Measurements from ENCODE around the gene ZCWPW2.

Gene ZCWPW2, protein sequence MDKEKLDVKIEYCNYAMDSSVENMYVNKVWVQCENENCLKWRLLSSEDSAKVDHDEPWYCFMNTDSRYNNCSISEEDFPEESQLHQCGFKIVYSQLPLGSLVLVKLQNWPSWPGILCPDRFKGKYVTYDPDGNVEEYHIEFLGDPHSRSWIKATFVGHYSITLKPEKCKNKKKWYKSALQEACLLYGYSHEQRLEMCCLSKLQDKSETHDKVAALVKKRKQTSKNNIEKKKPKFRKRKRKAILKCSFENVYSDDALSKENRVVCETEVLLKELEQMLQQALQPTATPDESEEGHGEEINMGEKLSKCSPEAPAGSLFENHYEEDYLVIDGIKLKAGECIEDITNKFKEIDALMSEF

DNA sequence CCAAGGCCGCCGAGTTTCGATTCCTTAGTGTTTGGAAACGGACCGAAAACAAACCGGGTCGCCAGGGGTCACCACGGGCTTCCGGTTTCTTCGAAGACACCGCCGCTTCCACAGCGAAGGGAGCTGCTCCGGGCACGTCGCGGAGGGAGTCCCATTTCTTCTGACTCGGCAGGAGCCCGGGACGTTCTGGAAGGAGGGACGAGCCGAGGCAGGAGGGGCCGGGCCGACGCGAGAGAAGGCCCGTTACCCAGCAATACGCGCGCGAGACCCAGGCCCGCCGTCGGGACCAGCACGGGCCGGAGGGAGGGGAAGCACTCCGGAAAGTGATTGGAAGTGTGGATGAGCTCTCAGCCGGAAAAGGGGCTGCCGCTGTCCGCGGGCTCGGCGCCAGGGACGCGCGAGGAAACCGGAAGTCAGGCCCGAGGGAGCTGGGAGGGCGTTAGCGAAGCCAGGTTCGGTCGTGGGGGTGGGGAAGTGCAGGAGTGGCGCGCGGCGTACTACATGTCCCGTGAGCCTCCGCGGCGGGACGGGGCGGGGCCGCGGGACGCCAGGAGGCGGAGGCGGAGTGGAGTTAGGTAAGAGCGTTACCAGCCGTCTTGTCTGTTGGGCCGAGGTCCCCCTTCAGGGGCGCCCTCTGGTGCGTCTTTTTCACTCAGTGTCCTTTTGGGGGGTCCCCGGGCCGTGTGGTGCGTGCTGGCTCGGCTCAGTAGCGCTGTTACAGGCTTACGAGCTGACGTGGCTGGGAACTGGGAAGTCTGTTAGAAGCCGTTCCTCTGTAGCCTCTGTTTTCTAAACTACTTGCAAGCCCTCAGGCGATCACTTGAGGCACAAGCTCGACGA lies at the start of gene ZCWPW2, which contains the start of gene AZI2:
Gene ZCWPW2 (plus strand): TSS at position 93 of the 840 bp plus-strand sequence. CDS start 64,348 bp downstream, outside the sequence.
Gene AZI2 (minus strand): TSS at position 196 of the 840 bp plus-strand sequence. CDS start 8,207 bp downstream, outside the sequence.
- peak; percentile 88 to 89 for DNase-seq (ENCODE audit: low read depth in 2 of 2)

DNA sequence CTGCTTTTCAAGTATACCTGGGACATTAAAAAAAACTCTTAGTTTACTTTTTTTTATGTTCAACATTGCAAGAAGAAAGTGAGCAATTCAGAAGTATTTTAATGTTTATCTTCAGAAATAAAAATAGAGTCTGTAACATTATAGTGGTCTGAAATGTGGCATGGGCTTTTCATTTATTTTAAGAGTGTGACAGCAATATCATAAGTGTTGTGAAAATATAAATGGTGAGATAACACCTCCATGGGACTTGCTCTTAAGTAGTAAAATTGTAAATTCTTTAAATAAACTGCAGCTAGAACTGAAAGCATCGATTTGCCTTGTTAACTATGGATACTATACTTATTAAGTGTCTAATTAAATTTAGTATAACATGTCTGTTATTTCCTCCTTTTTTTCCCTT lies 48.8 kb upstream of the ZCWPW2 start:
- no peak for DNase-seq (ENCODE audit: low read depth in 2 of 2)

DNA sequence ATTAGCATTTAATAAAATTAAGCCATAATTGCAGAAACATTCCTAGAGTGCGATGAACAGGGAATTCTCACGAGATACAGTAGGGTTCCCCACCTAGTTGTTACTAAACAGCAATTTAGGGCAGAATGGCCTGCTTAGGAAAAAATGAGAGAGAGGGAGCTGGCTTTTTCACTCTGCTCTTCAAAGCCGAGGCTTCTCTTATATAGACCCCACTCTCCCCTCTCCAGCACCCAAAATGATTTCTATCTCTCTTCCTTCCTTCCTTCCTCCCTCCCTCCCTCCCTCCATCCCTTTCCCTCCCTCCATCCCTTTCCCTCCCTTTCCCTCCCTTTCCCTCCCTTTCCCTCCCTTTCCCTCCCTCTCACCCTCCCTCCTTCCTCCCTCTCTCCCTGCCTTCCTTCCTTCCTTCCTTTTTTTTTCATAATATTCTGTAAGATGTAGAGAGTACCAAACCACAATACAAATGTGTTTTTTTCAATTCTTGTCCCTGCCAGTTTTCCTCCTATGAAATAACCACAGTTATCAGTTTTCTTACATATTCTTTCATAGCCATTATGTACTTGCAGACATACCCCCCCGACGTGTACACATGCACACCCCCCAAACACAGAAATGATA lies 48.1 kb upstream of the ZCWPW2 start:
- no peak for DNase-seq (ENCODE audit: low read depth in 2 of 2)

DNA sequence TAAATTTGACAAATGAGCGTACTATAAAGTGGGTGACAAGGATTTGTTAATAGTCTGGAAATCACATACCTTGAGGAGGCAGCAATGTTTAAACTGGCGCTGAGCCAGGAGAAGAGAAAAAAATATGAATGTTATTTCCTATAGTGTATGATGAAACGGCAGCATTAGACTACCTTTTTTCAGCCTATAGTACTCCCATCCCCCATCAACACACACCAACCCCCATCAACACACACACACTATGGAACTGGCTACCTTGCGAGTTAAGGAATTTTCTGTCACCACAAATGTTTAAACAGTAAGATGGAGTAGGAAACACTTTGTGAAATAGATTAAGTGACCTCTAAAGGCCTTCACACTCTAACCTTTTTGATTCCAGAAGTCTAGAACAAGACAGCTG lies 46.8 kb upstream of the ZCWPW2 start:
- no peak for DNase-seq (ENCODE audit: low read depth in 2 of 2)

DNA sequence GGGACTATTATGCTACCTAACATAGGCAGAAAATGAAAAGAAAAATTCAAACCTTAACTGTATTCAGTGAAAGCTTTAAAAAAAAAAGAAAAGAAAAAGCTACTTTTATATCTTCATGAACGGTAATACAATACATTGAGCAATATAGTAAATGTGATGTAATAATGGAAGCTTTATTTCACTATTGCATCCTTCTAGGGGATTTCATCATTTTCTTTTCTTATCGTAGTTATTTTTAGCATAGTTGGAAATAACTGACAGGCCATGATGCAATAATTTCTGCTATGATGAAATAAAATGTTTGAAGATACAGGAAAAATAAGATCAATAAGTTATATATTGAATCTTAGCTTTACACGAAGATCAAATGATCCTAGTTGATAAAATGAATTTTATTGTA lies 40.3 kb upstream of the ZCWPW2 start:
- DNase-seq (ENCODE audit: low read depth in 2 of 2): no peak

DNA sequence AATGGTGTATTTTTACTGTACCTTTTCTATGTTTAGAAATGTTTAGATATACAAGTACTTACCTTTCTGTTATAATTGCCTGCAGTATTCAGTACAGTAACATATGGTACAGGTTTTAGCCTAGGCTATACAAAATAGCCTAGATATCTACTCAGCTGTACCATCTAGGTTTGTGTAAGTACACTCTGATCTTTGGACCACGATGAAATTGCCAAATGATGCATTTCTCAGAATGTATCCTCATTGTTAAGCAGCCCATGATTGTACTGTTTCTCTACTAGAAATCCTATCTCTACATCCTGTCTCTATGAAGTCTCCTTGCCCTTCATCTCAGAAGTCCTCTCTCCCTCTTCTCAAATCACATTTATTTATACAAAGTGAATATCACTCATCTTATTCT lies 32.8 kb upstream of the ZCWPW2 start:
- DNase-seq (ENCODE audit: low read depth in 2 of 2): no peak

DNA sequence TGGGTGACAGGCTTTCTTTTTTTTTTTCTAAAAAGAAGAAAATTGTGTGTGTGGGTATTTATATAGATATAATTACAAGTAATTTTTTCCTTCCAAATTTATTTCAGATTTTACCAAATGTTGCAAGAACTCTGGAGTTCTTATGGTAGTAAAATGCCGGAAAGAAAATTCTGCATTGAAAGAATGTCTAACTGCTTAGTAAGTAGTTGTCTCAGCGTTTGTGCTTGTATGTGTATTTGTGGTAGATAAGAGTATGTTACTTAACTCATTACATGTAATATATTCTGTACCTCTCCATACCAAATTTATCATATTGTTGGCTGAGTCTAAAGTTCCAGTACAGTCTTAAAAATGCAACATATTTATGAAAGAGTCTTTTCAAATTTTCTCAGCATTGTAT lies 32.3 kb upstream of the ZCWPW2 start:
- DNase-seq (ENCODE audit: low read depth in 2 of 2): no peak

DNA sequence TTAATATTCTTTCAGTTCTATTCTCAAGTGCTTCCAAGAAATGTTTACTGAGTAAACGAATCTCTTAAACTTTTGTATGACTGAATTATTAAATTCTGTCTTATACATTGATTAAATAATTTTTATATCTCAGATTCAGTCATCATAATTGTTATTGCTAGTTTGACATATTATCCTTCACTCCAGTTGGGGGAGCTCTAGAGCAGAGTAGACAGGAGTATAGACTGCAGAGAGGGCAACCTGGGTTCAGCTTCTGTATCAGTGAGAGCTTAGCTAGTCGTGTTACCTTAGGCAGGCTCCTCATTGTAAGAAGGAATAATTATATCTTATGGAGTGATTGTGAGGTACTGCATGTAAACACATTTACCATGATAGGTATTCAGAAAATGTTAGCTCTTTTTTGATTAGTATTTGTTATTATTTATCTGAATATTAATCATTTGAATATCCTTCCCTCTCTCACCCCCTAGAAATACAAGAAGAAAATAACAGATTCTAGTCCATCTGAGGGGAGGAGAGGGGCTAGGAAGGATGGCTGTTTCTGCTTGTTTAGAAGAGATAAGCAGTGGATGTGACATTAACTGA lies 31.0 kb upstream of the ZCWPW2 start:
- no peak for DNase-seq (ENCODE audit: low read depth in 2 of 2)

DNA sequence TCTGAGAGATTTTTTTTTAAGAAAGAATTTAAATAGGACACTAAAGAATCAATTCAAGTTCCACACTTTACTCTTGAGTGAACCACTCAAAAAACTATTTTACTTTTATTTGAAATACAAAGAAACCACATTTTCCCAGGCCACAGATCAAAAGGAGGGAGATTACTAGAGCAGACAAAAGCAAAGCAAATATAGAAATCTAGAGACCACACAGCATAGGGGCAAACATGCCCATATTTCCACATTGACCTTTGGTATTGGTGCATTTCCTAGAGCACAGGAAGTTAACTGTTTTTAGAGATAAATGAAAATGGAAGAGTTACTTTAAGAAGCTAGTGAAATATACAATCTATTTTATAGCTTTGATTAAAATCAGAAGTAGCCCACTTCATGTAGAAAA lies 27.5 kb upstream of the ZCWPW2 start:
- DNase-seq (ENCODE audit: low read depth in 2 of 2): no peak

DNA sequence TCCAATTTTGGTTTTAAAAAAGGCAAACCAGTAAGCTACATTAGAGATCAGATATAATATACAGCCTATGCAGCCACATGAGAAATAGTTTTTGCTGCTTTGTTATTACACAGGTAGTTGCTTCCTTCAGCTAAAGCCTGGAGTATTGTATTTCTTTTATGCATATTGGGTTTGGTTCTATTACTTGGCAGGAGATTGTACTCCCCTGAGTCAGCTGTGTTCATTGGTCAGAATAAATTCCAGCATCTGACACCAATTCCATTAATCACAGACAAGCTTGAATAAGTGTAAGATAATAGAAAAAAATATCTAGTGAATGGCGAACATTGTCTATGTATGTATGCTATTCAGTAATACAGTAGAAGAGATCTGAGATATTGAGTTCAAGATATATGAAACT lies 26.1 kb upstream of the ZCWPW2 start:
- DNase-seq (ENCODE audit: low read depth in 2 of 2): no peak

DNA sequence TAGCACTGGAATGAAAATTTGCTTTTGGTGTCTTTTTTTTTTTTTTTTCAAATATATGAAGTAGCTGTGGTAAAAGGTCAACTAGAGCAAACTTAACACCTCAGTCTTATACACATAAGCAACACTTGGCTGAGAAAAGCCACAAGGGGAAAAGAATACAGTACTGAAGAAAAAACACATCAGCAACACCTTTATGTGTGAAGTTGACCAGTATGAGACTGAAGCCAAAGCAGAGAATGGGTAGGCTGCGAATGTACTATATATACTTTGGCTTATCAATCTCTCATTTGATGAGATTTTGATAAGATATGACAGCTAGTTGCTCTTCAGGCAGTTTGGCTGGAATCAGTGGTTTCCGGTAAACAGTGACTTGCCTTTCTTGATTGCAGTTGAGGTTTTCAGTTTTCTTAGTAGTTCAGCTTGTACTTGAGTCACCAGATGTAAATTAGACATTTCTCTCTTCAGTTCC lies 22.0 kb upstream of the ZCWPW2 start:
- DNase-seq (ENCODE audit: low read depth in 2 of 2): peak in 1 of 2 donors; percentile 24

DNA sequence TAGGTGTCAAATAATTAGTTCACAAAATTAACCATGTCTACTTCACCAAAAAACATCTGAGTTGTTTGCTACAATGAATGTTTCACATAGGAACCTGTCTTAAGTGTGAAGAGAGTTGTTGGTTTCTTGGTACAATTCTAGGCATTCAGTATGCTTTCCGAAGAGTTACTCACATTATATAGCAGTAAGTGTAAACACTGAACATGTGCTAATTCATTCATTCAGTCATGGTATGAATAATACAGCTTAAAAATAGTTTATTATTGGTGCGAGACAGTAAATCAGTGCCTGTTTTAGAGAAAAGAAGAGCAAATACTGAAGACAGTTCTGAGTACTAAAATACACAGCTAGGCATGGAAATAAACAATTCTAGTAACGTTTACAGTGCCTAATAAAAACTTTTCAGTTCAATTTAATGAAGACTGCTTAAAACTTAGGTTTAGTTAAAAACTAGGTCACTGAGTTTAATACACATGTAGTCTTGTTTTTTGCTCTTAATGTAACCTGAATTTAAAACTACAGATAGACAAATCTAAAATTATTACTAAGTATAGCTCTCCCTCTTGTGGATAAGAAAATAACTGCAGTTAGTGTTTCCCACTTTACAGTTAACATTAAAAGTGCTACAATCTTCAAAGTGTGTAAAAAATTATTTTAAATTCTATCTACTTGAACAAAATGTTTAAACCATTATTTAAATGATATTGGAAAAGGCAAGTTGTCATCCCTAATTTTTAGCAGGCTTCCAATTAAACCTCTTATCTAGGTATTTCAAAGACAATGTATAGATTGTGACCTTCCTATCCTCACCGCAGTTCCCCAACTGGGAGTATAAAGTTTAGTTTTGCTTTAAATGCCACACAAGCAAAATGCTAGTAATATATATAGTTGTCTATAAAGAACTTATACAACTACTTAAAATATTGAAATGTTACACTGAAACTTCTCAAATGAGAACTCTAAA lies 20.1 kb upstream of the ZCWPW2 start:
- no peak for DNase-seq (ENCODE audit: low read depth in 2 of 2)

DNA sequence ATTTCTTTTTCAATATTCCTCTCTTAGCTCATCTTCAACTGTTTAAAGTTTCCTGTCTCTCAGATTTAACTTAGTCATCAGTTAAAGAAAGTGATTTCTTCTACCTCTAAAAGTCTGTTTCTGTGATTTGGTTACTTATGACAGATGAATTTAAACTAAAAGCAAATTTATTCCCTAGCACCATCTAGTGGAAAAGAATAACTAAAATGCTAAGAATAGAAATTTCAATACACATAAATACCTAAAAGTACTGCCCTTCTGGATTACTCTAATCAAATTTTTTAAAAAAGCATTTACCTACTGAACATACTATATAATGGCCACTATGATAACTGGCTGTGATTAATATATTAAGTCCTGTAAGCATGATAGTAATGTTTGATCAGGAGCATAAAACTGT lies 14.0 kb upstream of the ZCWPW2 start:
- DNase-seq (ENCODE audit: low read depth in 2 of 2): no peak

DNA sequence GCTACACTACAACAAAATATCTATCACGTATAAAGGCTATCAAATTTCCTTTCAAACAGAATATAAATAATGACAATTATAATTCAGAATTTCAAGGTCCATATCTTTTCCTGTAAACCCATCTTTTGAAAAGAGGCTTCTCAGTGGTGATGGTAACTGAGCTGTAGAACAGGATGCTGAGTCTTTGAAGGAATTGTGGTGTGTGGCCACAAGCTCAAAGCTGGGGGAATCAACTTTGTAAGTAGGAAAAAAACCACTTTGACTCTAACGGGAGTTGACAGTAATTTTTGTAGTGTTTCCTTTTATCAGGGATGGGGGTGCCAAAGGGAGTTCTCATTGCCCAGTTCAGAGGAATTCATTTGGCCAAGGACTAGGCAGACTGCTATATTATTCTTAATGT lies 13.3 kb upstream of the ZCWPW2 start:
- no peak for DNase-seq (ENCODE audit: low read depth in 2 of 2)

DNA sequence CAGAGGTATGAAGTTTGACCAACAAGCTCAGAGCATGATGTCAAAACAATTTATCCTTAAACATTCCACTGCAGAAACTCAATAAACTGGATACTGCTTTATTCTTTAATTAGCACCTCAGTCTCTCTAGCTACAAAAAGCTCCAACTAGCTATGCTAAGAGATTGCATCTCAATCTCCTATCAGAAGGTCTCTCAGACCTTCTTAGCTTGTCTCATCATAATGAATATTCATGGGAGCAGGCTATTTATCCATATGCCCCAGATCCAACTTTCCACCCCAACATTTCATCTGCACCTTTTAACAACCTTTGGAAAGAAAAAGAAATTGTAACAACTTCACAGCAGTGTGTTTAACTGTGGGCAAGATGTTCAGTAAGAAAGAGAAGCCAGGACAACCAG lies 11.3 kb upstream of the ZCWPW2 start:
- DNase-seq (ENCODE audit: low read depth in 2 of 2): no peak

DNA sequence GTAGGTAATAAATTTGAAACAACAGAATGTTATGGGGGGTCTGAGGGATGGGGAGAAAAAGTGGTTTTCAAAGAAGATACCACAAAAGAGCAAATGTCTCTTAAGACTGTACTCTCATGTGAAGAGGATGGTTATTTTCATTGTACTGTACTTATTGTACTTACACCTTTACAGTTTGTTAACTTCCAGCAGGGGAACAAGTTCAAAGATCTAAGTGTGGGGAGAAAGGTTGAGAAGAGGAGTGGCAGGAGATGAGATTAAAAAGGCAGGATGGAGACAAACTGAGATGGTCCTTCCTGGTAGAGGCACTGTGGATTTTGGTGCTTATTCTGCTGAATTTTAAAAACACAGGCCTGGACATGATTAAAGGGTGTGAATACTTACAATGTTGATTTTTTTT lies 5.4 kb upstream of the ZCWPW2 start:
- no peak for DNase-seq (ENCODE audit: low read depth in 2 of 2)

DNA sequence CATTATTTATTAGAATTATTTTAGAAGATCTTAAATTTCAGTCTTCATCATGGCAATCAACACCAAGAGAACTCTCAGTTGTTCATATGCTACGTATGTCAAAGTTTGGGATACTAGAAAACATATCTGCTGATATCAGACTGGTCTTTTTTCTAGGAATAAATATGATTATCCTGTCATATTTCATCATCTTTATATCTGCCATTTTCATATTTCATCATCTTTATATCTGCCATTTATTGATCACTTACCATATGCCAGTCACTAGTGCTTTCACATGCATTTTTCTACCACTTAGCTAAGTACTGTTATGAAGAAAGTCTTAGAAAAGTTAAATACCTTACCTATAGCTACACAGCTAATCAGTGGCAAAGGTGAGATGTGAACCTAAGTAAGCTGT lies 2.8 kb upstream of the ZCWPW2 start:
- no peak for DNase-seq (ENCODE audit: low read depth in 2 of 2)

DNA sequence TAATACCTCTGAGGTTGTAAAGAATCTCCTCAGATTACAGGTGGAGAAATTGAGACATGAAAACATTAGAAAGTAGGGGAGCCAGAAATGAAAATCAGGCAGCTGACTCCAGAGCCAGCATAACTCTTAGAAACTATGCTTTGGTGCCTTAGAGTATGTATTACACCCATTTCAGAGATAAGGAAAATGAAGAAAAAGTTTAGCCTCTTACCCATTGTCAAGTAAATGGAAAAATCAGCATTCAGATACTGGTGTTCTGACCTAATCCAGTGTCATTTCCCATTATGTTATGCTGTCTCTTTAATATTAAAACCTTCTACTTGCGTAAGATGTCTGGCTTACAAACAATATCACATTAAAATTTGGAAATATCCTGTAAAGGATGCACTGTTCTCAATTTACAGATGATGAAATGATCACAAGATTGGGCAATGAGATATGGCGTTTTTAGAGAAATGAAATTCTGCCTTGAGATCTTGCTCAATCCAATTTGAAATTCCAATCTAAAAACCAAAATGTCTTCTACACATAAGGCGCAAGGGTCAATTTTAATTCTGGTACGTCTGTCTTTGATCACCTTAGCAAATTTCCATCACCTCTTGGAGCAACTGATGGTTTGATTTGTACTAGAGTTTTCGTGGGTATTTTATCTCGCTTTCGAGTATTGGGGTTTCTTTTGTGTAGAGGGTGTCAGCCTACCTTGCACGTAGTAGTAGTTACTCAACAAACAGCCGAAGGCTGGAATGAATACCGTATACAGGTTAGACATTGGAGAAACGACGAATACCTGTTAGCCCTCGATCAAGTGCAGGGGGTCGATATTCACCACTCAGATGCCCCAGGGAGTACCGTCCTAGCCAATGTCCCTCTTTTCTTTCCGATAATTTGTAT lies 902 bp upstream of the ZCWPW2 start:
- DNase-seq (ENCODE audit: low read depth in 2 of 2): no peak

DNA sequence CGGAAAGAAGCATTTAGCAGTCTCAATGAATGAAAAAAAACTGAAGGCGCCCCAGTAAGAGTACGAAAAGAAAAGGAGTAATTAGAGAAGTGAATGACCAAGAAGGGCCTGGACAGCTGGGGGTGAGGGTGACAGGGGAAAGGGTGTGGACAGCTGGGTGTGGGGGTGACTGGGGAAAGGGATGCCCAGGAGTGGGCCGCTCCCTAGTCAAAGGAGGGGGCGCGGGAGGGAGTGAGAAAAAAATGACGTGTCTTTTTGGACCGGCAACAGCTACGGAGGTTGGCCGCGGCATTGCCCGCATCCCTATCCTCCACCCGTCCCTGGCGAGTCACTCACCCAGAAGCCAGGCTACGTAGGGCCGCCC lies 274 bp upstream of the ZCWPW2 start:
- DNase-seq (ENCODE audit: low read depth in 2 of 2): no peak

DNA sequence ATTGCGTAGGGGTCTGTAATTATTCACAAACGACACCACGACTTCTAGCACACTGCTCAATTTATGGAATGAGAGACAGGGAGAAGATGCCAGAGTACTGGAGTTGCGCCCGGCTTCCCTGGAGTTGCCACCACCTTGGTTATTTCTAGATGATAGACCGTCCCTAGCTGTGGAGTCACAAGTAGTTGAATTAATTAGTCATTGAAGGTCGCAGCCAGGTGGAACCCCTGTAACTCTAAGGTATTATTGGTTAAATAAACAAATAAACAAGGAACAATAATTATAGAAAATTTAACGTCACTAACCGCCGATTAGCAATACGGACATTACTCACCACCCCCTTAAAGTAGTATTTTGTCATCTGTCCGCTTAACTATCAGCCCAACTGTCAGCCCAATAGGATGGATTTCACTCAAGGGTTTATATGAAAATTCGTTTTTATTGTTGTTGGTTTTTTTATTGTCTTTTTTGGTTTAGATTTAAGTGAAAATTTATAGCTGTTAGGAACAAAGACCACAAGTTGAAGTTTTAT lies 1.0 kb downstream of the ZCWPW2 start:
- DNase-seq (ENCODE audit: low read depth in 2 of 2): no peak

Measured in stimulated activated CD8-positive, alpha-beta memory T cell treated with anti-CD3 and anti-CD28 coated beads, Interleukin-15, amount 100 ng/mL, for 48 hours (primary cell).